ENCODE measurements around the gene PTPRCAP. TPM values are rescaled to one million over a fixed set of nuclear protein-coding genes. Genes with fewer than 3 reads are reported as not detected.

The PTPRCAP gene
- total and polyA plus RNA-seq, 4 donors = 2.9 to 6.2 (median 4.5) TPM

DNA sequence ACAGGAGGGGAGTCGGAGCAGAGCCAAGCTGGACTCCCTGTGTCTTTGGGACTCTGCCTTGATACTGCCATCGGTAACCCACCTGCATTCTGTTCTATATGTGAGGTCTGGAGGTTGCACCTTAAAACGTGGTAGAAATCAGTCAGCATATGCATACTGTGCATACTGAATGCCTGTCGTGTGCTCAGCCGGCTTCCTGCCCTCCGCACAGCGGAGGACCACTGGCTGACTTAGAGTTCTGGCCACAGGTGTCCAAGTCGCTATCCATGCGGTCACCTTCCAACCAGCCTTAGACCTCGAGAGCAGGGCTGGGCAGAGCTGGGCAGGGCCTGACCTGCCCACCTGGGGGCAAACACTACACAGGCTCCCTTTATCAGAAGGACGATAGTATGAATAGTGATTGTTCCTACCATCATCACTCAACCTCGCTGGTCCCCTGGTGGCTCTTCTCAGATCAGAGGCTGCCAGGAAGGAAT is 29.8 kb downstream of the PTPRCAP start:
- Histone ChIP-seq H3K9ac (ENCODE audit: low read depth in 1 of 2, low read length in 2 of 2) (no peak overlapping the region), H3K27ac (ENCODE audit: low read depth in 1 of 2, low read length in 2 of 2) (no peak overlapping the region), H3K4me3 (ENCODE audit: low read depth in 1 of 3, low read length in 3 of 3) (no peak overlapping the region), H3K27me3 (ENCODE audit: control insufficient read depth in 4 of 4, insufficient read depth in 4 of 4, low read length in 3 of 4) (no peaks in the 10 kb centered on the region), H3K9me3 (ENCODE audit: control insufficient read depth in 4 of 4, low read length in 3 of 4) (no peaks in the 10 kb centered on the region), H3K4me1 (ENCODE audit: control insufficient read depth in 4 of 4, insufficient read depth in 4 of 4, low read length in 3 of 4) (peaks cover 0 to 3% (median 2%) of the 10 kb centered on the region in 4 donors), H3K36me3 (ENCODE audit: control insufficient read depth in 4 of 4, insufficient read depth in 3 of 4, low read depth in 1 of 4, low read length in 3 of 4) (no peaks in the 10 kb centered on the region)
- TF ChIP-seq YY1 (IDR thresholded peaks at IDR 0.05) = no peak
- TF ChIP-seq HNF4A (conservative IDR thresholded peaks at IDR 0.05) = no peak
- TF ChIP-seq, protein P1, sequence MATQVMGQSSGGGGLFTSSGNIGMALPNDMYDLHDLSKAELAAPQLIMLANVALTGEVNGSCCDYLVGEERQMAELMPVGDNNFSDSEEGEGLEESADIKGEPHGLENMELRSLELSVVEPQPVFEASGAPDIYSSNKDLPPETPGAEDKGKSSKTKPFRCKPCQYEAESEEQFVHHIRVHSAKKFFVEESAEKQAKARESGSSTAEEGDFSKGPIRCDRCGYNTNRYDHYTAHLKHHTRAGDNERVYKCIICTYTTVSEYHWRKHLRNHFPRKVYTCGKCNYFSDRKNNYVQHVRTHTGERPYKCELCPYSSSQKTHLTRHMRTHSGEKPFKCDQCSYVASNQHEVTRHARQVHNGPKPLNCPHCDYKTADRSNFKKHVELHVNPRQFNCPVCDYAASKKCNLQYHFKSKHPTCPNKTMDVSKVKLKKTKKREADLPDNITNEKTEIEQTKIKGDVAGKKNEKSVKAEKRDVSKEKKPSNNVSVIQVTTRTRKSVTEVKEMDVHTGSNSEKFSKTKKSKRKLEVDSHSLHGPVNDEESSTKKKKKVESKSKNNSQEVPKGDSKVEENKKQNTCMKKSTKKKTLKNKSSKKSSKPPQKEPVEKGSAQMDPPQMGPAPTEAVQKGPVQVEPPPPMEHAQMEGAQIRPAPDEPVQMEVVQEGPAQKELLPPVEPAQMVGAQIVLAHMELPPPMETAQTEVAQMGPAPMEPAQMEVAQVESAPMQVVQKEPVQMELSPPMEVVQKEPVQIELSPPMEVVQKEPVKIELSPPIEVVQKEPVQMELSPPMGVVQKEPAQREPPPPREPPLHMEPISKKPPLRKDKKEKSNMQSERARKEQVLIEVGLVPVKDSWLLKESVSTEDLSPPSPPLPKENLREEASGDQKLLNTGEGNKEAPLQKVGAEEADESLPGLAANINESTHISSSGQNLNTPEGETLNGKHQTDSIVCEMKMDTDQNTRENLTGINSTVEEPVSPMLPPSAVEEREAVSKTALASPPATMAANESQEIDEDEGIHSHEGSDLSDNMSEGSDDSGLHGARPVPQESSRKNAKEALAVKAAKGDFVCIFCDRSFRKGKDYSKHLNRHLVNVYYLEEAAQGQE (IDR thresholded peaks at IDR 0.05) = no peak
- no peak for TF ChIP-seq RAD21 (IDR thresholded peaks at IDR 0.05)
- no peak for TF ChIP-seq JUND (IDR thresholded peaks at IDR 0.05)
- no peak for DNase-seq (ENCODE audit: low spot score)
- WGBS = 67% methylated on average over 12 of the region's 12 CpGs

DNA sequence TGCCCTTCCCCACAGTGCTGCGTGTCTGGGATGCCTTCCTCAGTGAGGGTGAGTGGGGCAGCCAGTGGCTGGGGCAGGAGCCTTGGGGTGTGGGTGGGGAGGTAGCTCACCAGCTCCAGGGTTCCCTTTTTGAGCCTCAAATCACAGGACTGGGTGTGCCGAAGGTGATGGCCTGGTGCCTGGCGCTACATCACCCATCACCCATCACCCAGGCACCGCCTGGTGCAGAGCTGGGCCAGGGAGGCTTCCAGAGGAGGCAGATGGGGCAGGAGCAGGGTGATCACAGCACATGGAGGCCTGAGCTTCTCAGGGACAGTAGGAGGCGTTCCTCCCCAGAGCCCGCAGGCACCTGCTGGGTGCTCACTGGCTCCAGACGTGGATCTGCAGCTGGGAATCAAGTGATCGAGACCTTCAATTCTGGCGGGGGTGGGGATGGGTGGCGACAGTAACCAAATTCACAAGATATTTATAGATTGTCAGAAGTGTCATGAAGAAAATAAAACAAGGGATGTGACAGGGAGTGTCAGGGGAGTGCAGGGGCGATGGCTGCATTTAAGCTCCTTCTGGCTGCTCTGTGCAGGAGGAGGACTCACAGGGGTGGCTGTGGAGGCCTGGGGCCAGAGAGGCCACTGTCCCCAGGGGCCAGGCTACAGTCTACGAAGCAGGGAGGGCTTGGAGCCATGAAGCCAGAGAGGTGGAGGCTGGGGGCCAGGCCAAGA is 30.4 kb downstream of the PTPRCAP start:
- no peak overlapping the region for H3K4me3 ChIP-seq (ENCODE audit: low read depth in 1 of 3, low read length in 3 of 3)
- no peaks in the 10 kb centered on the region for H3K9me3 ChIP-seq (ENCODE audit: control insufficient read depth in 4 of 4, low read length in 3 of 4)
- 47% methylated on average over 12 of the region's 12 CpGs for WGBS
- no peak for DNase-seq (ENCODE audit: low spot score)
- H3K4me1 ChIP-seq (ENCODE audit: control insufficient read depth in 4 of 4, insufficient read depth in 4 of 4, low read length in 3 of 4) = peaks cover under 1 to 6% (median 6%) of the 10 kb centered on the region in 4 donors
- H3K27me3 ChIP-seq (ENCODE audit: control insufficient read depth in 4 of 4, insufficient read depth in 4 of 4, low read length in 3 of 4) = no peaks in the 10 kb centered on the region
- H3K27ac ChIP-seq (ENCODE audit: low read depth in 1 of 2, low read length in 2 of 2) = no peak overlapping the region
- TF ChIP-seq SP1 (IDR thresholded peaks at IDR 0.05) = no peak
- TF ChIP-seq GABPA (IDR thresholded peaks at IDR 0.05 in 1 of 2, conservative IDR thresholded peaks at IDR 0.05 in 1 of 2) = no peak
- no peak for TF ChIP-seq FOXA1 (IDR thresholded peaks at IDR 0.05)
- TF ChIP-seq, protein P2, sequence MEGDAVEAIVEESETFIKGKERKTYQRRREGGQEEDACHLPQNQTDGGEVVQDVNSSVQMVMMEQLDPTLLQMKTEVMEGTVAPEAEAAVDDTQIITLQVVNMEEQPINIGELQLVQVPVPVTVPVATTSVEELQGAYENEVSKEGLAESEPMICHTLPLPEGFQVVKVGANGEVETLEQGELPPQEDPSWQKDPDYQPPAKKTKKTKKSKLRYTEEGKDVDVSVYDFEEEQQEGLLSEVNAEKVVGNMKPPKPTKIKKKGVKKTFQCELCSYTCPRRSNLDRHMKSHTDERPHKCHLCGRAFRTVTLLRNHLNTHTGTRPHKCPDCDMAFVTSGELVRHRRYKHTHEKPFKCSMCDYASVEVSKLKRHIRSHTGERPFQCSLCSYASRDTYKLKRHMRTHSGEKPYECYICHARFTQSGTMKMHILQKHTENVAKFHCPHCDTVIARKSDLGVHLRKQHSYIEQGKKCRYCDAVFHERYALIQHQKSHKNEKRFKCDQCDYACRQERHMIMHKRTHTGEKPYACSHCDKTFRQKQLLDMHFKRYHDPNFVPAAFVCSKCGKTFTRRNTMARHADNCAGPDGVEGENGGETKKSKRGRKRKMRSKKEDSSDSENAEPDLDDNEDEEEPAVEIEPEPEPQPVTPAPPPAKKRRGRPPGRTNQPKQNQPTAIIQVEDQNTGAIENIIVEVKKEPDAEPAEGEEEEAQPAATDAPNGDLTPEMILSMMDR (IDR thresholded peaks at IDR 0.05; ENCODE audit: low read depth, low read length, missing input control) = no peak
- TF ChIP-seq, protein P3, sequence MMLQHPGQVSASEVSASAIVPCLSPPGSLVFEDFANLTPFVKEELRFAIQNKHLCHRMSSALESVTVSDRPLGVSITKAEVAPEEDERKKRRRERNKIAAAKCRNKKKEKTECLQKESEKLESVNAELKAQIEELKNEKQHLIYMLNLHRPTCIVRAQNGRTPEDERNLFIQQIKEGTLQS (IDR thresholded peaks at IDR 0.05) = no peak
- no peak for TF ChIP-seq JUND (IDR thresholded peaks at IDR 0.05)
- no peak for TF ChIP-seq RXRA (IDR thresholded peaks at IDR 0.05)
- no peak for TF ChIP-seq HNF4G (IDR thresholded peaks at IDR 0.05)
- TF ChIP-seq, protein P1 (IDR thresholded peaks at IDR 0.05) = no peak
- TF ChIP-seq FOXA2 (IDR thresholded peaks at IDR 0.05) = no peak
- TF ChIP-seq YY1 (IDR thresholded peaks at IDR 0.05) = no peak
- no peak for TF ChIP-seq NR2F2 (IDR thresholded peaks at IDR 0.05)
- no peak for TF ChIP-seq EGR1 (IDR thresholded peaks at IDR 0.05; ENCODE audit: low read depth in 2 of 2)
- no peak for TF ChIP-seq RAD21 (IDR thresholded peaks at IDR 0.05)
- no peak for TF ChIP-seq TAF1 (conservative IDR thresholded peaks at IDR 0.05)
- TF ChIP-seq HNF4A (conservative IDR thresholded peaks at IDR 0.05) = no peak
- TF ChIP-seq, protein P4, sequence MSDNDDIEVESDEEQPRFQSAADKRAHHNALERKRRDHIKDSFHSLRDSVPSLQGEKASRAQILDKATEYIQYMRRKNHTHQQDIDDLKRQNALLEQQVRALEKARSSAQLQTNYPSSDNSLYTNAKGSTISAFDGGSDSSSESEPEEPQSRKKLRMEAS (IDR thresholded peaks at IDR 0.05) = no peak
- H3K36me3 ChIP-seq (ENCODE audit: control insufficient read depth in 4 of 4, insufficient read depth in 3 of 4, low read depth in 1 of 4, low read length in 3 of 4) = no peaks in the 10 kb centered on the region
- no peak overlapping the region for H3K9ac ChIP-seq (ENCODE audit: low read depth in 1 of 2, low read length in 2 of 2)

Data from liver (tissue), 9 donors.